ENCODE results near the gene CST7. TPM values are rescaled to one million over a fixed set of nuclear protein-coding genes. Genes with fewer than 3 reads are reported as not detected.

The CST7 gene
- total and polyA plus RNA-seq, 2 experiments from 2014 or later, result not detected

DNA sequence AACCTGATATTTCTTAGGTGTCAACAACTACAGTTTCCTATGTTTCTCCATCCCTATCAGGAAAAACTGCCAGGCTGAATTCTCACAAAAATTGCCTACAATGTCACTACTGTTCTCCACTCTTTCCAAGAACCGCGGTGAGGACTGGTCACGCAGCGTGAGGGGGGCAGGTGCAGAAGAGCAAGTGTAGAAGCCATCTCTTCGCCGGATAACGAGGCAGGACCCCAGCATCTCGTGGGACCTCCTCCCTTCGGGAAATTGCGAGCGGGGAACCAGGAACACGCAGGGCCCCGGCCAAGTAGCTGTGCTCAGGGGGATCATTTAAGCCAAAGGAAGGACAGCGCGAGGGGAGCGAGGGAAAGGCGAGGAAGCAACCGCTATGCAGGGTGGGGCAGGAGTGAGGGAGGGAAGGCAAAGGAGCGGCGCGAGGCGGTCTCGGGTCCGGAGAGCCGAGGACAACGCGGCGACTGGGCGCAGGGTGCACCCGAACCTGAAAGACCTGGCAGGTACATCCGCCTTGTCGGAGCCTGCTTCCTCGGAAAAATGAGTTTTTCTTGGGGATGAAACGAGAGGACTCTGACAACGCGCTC lies 42.9 kb downstream of the CST7 start (continued):
- TF ChIP-seq, protein P1, sequence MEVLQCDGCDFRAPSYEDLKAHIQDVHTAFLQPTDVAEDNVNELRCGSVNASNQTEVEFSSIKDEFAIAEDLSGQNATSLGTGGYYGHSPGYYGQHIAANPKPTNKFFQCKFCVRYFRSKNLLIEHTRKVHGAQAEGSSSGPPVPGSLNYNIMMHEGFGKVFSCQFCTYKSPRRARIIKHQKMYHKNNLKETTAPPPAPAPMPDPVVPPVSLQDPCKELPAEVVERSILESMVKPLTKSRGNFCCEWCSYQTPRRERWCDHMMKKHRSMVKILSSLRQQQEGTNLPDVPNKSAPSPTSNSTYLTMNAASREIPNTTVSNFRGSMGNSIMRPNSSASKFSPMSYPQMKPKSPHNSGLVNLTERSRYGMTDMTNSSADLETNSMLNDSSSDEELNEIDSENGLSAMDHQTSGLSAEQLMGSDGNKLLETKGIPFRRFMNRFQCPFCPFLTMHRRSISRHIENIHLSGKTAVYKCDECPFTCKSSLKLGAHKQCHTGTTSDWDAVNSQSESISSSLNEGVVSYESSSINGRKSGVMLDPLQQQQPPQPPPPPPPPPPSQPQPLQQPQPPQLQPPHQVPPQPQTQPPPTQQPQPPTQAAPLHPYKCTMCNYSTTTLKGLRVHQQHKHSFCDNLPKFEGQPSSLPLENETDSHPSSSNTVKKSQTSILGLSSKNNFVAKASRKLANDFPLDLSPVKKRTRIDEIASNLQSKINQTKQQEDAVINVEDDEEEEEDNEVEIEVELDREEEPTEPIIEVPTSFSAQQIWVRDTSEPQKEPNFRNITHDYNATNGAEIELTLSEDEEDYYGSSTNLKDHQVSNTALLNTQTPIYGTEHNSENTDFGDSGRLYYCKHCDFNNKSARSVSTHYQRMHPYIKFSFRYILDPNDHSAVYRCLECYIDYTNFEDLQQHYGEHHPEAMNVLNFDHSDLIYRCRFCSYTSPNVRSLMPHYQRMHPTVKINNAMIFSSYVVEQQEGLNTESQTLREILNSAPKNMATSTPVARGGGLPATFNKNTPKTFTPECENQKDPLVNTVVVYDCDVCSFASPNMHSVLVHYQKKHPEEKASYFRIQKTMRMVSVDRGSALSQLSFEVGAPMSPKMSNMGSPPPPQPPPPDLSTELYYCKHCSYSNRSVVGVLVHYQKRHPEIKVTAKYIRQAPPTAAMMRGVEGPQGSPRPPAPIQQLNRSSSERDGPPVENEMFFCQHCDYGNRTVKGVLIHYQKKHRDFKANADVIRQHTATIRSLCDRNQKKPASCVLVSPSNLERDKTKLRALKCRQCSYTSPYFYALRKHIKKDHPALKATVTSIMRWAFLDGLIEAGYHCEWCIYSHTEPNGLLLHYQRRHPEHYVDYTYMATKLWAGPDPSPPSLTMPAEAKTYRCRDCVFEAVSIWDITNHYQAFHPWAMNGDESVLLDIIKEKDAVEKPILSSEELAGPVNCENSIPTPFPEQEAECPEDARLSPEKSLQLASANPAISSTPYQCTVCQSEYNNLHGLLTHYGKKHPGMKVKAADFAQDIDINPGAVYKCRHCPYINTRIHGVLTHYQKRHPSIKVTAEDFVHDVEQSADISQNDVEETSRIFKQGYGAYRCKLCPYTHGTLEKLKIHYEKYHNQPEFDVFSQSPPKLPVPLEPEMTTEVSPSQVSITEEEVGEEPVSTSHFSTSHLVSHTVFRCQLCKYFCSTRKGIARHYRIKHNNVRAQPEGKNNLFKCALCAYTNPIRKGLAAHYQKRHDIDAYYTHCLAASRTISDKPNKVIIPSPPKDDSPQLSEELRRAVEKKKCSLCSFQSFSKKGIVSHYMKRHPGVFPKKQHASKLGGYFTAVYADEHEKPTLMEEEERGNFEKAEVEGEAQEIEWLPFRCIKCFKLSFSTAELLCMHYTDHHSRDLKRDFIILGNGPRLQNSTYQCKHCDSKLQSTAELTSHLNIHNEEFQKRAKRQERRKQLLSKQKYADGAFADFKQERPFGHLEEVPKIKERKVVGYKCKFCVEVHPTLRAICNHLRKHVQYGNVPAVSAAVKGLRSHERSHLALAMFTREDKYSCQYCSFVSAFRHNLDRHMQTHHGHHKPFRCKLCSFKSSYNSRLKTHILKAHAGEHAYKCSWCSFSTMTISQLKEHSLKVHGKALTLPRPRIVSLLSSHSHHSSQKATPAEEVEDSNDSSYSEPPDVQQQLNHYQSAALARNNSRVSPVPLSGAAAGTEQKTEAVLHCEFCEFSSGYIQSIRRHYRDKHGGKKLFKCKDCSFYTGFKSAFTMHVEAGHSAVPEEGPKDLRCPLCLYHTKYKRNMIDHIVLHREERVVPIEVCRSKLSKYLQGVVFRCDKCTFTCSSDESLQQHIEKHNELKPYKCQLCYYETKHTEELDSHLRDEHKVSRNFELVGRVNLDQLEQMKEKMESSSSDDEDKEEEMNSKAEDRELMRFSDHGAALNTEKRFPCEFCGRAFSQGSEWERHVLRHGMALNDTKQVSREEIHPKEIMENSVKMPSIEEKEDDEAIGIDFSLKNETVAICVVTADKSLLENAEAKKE (CRISPR knock-in tag; IDR thresholded peaks at IDR 0.05), result no peak
- TF ChIP-seq CREB1 (CRISPR knock-in tag; IDR thresholded peaks at IDR 0.05; ENCODE audit: low read depth), result no peak
- no peak for TF ChIP-seq JUNB (IDR thresholded peaks at IDR 0.05; ENCODE audit: unreplicated experiment)
- TF ChIP-seq EZH2 (IDR thresholded peaks at IDR 0.05; ENCODE audit: low read depth, unreplicated experiment), result no peak
- TF ChIP-seq POLR2AphosphoS5 (IDR thresholded peaks at IDR 0.05; ENCODE audit: low read depth), result no peak
- TF ChIP-seq ETS1 (IDR thresholded peaks at IDR 0.05), result no peak

GRCh38 chr20:24992487-24993205 lies 43.6 kb downstream of the CST7 start, which contains the start of gene APMAP:
TSS of gene APMAP (minus strand) at chr20:24992751. CDS start at chr20:24992688, 63 bp downstream.
- peaks cover 8% of the 10 kb centered on the region; the same call in 1 of the 2 replicates for H3K4me1 ChIP-seq (ENCODE audit: insufficient read depth)
- no peaks in the 10 kb centered on the region for H3F3A ChIP-seq (replicated peaks; ENCODE audit: low read depth)
- Mint-ChIP-seq H3K27ac (peak within 1 kb of the TSS; percentile 51; the same call in 1 of the 2 replicates), H3K27me3 (ENCODE audit: insufficient read depth, low read depth, poor library complexity) (peaks cover 9% of the 10 kb centered on the region), H3K36me3 (ENCODE audit: low read depth) (no peaks in the 10 kb centered on the region; the same call in 2 of the 3 replicates), H3K9me3 (no peaks in the 10 kb centered on the region; the same call in 2 of the 3 replicates), H3K4me3 (peak within 1 kb of the TSS; percentile 96), H3K4me1 (peaks cover 26% of the 10 kb centered on the region)
- H3K27ac ChIP-seq (ENCODE audit: low read depth), result no peak within 1 kb of the TSS
- H3K4me2 ChIP-seq, result peak within 1 kb of the TSS; percentile 96
- 0 out of 2 replicates have a peak, but pooled peaks cover 2% of the 10 kb centered on the region for H3K27me3 ChIP-seq (ENCODE audit: insufficient read depth)
- peak; percentile 97 for DNase-seq (ENCODE audit: low spot score)
- H4K20me1 ChIP-seq (replicated peaks; ENCODE audit: insufficient read depth), result peaks cover 20% of the 10 kb centered on the region
- no peaks in the 10 kb centered on the region for H3K36me3 ChIP-seq (ENCODE audit: insufficient read depth)
- TF ChIP-seq CREB1 (CRISPR knock-in tag; IDR thresholded peaks at IDR 0.05; ENCODE audit: low read depth) (peak; percentile 92), ETS1 (IDR thresholded peaks at IDR 0.05) (peak; percentile 34), ZNF114 (CRISPR knock-in tag; IDR thresholded peaks at IDR 0.05) (no peak), STAT1 (IDR thresholded peaks at IDR 0.05; ENCODE audit: unreplicated experiment) (no peak), POLR2AphosphoS5 (IDR thresholded peaks at IDR 0.05; ENCODE audit: low read depth) (peak; percentile 96), EZH2 (IDR thresholded peaks at IDR 0.05; ENCODE audit: low read depth, unreplicated experiment) (no peak), NANOG (IDR thresholded peaks at IDR 0.05; ENCODE audit: borderline replicate concordance) (no peak)
- no peaks in the 10 kb centered on the region for H3K9me2 ChIP-seq (ENCODE audit: insufficient read depth)
- peak within 1 kb of the TSS; percentile 95 for H2AFZ ChIP-seq
- peak; percentile 92 for ATAC-seq
- peaks cover 46% of the 10 kb centered on the region for H3K79me2 ChIP-seq (replicated peaks; ENCODE audit: insufficient read depth)
- peak within 1 kb of the TSS; percentile 93 for H3K4me3 ChIP-seq
